HPDE6-E6E7 (cell line): ENCODE results near the gene RCC2.
"Not testable (repeated sequence)": the region's sequence is repeated elsewhere in the genome, so short reads cannot be mapped to it uniquely, and the experiment has no call there.

ENCODE experiments used
- DNase-seq: peaks from one replicate; pipeline ENCODE4 v3.0.0; 2011; ENCODE audit warnings: missing footprints; ENCODE audit errors: extremely low spot score

Gene RCC2

DNA sequence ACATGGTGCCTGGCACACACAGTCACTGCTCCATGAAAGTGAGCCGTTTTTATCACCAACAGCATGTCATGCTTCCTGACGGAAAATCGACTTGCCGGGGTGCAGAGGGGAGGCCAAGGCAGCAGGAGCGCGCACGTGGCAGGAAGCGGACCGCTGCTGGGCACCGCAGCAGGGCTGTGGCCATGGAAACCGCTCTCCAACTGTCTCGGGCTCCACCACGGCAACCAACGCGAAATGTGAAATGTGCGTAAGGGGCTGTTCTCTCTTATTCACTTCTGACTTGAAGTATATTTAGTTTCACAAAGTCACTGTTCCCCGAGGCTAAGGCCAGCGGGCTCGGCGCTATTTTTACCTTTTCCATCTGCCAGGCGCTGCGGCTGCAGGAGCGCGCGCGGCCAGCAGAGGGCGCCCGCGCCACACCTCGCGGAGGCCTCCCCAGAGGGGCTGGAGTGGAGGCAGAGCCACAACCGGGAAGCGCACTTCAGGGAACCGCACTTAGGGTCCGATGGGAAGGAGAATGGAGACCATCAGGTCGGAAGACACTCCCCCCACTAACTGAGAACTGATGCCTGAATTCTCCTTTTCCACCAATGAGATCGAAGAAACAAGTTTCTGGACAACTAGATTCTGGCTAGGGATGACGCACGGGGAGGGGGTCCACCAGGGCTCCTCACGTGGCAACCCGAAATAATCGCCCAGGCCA lies 19.7 kb downstream of the RCC2 start:
- DNase-seq, result no peak

- no peak for DNase-seq
Measured at GRCh38 chr1:17416389-17416788, 23.1 kb downstream of the RCC2 start.

DNA sequence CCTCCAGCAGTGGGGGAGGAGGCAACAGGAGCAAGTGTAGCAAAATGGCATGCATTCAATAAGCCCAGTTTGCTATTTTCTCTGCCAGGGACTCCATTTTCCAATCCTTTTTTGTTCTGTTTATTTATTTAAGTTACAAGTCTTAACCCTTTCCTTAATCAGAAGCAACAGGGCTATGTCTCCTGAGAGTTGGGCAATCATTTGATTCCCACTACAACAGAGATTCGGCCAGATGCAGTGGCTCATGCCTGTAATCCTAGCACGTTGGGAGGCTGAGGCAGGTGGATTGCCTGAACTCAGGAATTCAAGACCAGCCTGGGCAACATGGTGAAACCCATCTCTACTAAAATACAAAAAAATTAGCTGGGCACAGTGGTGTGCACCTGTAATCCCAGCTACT lies 25.5 kb downstream of the RCC2 start:
- no peak for DNase-seq

GRCh38 chr1:17412093-17412870 lies 27.2 kb downstream of the RCC2 start:
- no peak for DNase-seq

- DNase-seq, result no peak
Measured at GRCh38 chr1:17409391-17409811, 30.1 kb downstream of the RCC2 start.

GRCh38 chr1:17407786-17408514 lies 31.5 kb downstream of the RCC2 start:
- not testable (repeated sequence) for DNase-seq

DNA sequence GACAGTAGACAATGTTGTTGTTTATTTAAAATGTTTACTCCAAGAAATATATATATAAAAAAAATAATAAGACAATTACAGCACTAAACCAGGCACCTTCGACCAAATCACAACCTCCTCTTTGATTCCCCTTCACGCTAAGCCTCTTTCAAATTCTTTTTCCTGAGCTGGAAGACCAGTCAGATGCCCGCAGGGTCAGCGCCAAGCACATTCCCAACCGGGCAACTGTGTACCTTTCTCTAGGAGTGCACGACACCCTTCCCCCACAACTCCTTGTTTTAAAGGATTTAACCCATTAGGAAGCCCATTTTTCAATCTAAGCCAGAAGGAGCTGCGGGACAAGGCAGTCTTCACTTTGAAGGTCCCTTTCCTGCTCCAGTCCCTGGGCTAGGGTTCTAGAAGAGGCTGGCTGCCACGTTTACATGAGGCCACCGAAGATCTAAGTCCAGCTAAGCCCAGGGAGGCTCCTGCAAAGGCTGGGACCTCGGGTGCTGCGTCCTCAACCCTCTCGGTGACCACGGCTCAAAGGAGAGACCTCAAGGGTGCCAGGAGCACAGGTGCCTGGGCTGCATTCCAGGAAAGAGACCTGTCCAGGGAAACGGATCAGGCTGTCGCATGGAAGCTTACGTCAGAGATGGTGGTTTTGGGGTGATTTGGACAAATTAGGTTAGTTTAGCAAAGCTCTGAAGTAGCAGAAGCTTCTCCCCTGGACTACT lies 32.6 kb downstream of the RCC2 start:
- not testable (repeated sequence) for DNase-seq

DNA sequence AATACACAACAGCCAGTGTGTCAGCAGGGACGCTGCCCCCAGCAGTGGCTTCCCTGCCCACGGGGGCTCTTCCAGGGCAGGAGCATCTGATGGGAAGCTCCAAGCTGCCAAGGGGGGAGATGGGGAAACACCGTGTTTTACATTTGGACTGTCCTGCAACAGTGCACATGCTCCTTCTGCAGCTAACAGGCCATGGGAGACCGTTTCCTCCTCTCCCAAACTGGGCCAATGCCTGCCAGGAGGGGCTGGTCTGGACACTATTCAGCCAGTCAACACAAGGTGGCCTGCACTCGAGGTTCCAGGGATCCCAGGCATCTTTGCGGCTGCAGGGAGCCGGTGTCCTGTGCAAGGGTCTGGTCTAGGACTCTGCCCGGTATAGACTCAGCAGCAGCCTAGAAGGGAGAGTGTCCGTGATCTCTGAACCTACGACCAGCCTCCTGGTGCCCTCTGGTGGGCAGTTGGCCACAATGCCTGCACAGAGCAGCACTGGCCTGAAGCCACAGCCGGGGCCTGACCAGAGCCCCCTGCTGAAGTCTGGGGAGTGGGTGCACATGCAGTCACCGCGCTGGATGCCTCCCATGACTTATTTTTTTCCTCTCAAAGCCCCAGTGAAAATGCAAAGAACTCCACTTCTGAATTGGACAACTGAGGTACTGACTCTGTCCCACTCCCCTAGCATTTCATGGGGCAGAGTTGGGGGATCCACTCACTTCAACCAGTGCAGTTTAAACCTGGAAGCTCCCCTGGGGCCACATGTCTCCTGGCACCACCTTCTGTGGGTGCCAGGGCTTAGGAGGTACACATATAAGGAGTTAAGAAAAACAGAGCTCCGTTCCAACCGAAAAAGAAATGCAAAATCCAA lies 33.3 kb downstream of the RCC2 start:
- peak; percentile 72 for DNase-seq

GRCh38 chr1:17404820-17405219 lies 34.7 kb downstream of the RCC2 start:
- no peak for DNase-seq

GRCh38 chr1:17404034-17404684 lies 35.3 kb downstream of the RCC2 start:
- DNase-seq, result no peak

DNA sequence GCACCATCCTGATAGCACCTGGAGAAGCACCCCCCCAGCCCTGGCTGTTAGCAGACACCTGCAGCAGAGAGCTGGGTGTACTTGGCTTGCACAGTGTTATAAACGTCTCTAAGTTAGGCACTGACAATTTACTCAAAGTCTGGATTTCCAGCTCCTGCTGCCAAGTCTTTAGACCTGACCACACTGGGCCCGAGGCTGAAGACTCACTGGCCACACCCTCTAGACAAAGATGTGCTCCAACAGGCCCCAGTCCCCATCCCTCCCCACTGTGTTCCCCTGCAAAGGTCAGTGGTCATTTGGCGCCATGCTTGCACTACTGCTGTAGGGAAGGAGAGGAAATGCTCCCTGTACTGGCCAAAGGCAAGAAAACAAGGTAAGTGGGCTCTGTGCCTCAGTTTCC lies 36.4 kb downstream of the RCC2 start:
- DNase-seq, result peak; percentile 88

GRCh38 chr1:17401841-17402240 lies 37.6 kb downstream of the RCC2 start:
- no peak for DNase-seq

GRCh38 chr1:17400725-17401341 lies 38.6 kb downstream of the RCC2 start:
- no peak for DNase-seq

DNA sequence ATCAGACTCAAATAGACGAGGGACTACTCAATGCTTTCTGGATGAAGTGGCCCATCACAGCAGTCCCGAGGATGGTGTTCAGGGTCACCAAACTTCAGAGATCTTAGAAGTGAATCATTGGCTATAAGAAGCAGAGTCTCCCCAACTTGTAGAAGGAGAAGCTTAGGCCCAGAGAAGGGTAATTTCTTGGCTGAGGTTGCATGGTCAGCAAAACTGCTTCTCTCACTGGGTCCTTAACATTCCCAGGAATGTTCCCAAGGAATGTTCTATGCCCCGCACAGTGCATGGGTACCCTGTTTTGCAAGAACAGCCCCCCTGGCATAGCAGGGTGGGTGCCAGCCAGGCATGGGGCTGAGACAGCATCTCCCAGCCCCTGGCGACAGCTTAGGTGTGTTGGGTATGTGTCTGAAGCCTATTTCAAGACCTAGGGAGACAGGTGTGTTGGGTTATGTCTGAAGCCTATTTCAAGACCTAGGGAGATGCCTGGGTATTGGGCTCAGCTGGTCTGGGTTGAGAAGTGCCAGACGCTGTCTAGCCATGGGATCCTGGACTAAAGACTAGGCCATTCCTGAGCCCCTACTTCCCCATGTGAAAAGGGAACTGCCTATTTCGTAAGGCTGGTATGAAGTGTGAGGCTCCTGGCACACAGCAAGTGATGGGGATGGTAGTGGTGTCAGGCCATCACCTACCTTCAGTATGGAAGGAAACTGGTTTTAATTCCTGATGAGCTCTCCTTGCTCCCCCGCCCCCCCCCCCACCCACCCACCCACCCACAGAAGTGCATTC lies 41.4 kb downstream of the RCC2 start:
- no peak for DNase-seq

DNA sequence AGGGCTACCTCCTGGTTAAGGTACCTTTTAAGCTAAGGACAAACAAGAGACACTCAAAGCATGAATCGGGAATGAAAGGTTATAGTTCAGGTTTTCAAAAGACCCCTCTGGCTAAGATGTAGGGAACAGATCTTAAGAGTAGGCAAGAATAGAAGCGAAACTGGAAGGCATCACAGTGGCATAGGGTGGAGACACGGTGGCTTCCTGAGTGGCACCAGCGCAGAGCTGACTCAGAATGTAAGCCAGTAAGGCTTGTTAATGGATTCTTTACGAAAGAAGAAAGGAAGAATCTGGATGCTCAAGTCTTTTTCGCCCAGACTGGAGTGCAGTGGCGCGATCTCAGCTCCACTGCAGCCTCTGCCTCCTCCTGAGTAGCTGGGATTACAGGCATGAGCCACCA lies 46.2 kb downstream of the RCC2 start:
- no peak for DNase-seq

DNA sequence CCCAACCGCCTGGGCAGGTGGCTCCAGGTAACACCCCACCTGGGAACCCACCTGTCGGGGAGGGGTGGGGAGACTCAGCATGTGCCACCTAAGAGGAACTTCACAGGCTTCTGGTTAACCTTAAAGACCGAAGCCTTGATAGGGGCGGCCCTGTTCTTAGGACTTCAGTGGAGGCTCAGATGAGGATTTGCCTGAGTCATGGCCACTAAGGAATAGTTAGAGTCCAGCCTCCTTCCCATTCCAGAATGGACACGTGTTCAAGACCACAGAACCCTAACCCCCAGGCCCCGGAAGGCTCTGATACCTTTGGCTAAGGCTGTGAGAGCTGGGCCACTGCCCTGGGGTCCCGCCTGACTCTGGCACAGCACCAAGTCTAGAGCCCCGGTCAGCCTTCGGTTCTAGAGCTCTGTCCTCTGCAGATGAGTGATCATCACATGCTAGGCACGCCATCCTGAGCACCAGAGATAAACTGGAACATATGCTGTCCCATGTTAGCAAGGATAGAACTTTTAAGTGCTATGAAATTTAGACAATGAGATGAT lies 47.2 kb downstream of the RCC2 start:
- no peak for DNase-seq

DNA sequence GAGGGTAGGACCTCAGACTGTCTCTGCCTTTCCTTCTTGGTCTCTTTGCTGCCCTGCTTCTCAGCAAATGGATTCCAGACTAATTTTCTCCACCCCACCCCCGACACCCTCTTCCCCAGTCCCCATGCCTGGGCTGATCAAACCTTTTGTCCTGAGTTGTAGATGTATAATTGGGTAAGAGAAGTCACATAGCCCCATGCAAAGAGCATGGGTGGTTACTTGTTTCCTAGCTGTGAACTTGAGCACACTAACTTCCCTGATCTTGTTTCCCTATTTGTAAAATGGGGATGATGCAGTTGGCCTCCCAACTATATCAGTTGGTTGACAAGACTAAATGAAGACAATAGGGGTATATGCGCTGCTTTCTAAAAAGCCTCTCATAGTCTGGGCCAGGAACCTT lies 58.3 kb downstream of the RCC2 start:
- DNase-seq, result no peak

DNA sequence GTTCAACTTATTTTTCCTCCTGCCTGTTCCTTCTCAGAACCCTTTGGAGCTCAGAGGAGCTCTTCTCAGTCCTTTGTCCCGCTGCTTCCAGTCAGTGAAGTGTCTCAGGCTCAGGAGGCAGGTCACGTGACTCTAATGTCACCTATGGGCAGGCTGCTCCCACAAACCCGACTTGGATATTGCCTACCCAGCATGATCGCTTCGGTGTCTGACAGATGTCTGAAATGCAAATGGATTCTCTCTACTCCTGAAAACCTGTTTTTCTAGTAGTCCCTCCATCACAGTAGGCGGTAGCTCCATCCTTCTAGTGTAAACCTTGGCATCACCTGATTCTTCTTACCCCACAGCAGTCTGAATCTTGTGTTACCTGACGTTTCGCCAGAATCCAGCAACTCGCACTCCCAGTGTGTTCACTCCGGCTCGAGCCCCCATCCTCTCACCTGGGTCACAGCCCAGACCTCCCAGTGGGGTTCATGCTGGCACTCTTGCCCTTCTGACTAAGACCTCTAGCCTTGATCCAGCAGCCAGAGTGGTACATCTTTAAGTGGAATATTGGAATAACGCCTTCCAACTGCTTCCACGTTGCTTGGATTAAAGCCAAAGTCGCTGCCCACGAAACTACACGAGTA lies 62.0 kb downstream of the RCC2 start:
- DNase-seq, result no peak
